Transverse colon (tissue), 4 donors: Measurements from ENCODE around the gene DDX39B.

Source experiments
- CTCF ChIP-seq, 5 experiments: fragments of 200-600 bp in 3 of 5; fragments of 450-650 bp in 2 of 5; sonication (generic) in 3 of 5; IDR thresholded peaks; 1 replicate in 2 of 5; 2 replicates in 3 of 5; pipeline ENCODE4 v1.5.1; 2016 to 2017; ENCODE audit warnings: antibody characterized with exemption in 5 of 5, inconsistent platforms in 3 of 5, mild to moderate bottlenecking in 2 of 5, moderate library complexity in 1 of 5
- EP300 ChIP-seq: sonication (generic); formaldehyde crosslinking; IDR thresholded peaks from one replicate; pipeline ENCODE4 v1.6.1; 2017; ENCODE audit warnings: antibody characterized with exemption, low read depth
- POLR2A ChIP-seq: fragments of 450-650 bp; IDR thresholded peaks from one replicate; pipeline ENCODE4 v1.6.1; 2016; ENCODE audit warnings: antibody characterized with exemption, mild to moderate bottlenecking, moderate library complexity
- POLR2AphosphoS5 ChIP-seq, 3 donors: sonication (generic); formaldehyde crosslinking; IDR thresholded peaks; one replicate each; pipeline ENCODE4 v1.6.1; 2016; ENCODE audit warnings: antibody characterized with exemption in 3 of 3

DNA sequence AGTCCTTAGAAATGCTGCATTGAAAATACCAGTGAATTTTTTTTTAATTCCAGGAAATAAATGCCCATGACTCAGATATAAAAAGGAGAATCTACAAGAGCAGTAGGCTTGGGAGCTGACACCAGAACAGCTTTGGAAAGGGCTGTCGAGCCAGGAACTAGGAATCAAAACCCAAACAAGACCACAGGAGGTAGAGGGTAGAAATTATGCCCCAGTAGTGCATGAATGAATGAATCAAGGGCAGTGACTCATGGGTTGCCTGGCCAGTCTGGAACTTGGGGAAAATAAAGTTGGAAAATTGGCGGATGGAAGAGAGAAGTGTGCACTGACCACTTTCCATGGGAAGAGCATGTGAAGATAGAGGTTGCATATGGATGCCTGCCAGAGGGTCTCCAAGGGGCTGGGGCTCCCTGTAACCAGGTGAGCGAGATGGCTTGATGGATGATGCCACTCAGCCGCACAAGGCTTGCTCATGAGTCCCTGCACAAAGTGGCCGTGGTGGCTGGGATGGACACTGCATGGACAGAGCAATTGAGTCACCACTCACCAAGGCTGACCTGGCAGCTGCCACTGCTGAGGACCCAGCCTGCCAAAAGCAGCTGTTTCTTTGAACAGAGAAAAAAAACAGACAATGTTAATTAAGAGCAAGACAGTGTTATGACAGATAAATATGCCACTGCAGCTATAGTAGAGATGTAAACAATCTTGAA is 28.2 kb downstream of the DDX39B start:
- TF ChIP-seq EP300 (no peak), CTCF (IDR thresholded peaks at IDR 0.05) (no peak), POLR2A (no peak), POLR2AphosphoS5 (IDR thresholded peaks at IDR 0.05) (no peak)
